ENCODE results near the gene NAE1.

- TF ChIP-seq CTCF (optimal IDR thresholded peaks at IDR 0.05 in 1 of 3, IDR thresholded peaks at IDR 0.05 in 1 of 3, conservative IDR thresholded peaks at IDR 0.05 in 1 of 3; ENCODE audit: extremely low read depth in 1 of 3, insufficient read depth in 2 of 3, low read length in 3 of 3) (no peak), EZH2 (IDR thresholded peaks at IDR 0.05; ENCODE audit: low read length) (no peak)
These were observed 10.1 kb upstream of the NAE1 start for GRCh38 chr16:66840883-66841282.

Data from keratinocyte (primary cell).